Activated CD4-positive, alpha-beta T cell treated with anti-CD3 and anti-CD28 coated beads, Interleukin-2, amount 50 U/mL, for 4 hours (primary cell): Measurements from ENCODE around the gene POT1.

Source experiments
- DNase-seq, 2 experiments: peaks; one replicate each; pipeline ENCODE4 v3.0.0-alpha.2; 2020

Gene POT1

DNA sequence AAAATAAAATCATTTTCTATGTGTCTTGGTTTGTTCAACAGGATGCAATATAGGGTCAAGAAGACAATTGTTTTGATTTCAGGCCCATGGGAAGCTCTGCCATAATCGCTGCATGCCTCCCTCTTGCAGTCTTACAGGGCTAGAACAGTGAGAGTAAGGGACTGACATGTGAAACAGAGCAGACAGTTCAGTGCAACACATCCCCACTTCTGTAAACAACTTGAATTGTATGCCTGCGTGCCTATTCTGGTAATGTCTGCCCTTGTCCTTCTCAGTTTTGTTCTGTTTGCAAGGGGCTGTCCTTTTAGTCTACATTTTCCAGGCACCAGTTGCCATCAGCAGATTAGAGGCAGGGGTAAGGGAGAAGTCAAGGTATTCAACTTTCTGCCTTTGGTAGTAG is 129.2 kb downstream of the POT1 start:
- no peak for DNase-seq

DNA sequence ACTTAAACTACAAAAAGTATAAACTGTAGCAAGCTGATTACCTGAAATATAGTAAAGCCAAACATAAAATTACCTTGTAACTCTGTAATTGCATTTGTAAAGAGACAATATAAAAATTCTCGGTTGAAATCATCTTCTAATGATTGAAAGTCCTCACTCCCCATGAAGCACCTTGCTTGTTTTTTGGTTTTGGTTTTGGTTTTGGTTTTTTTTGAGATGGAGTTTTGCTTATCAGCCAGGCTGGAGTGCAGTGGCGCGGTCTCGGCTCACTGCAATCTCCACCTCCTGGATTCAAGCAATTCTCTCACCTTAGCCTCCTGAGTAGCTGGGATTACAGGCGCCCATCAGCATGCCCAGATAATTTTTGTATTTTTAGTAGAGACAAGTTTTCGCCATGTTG is 130.2 kb downstream of the POT1 start:
- DNase-seq: no peak

- no peak for DNase-seq
These were observed 132.9 kb downstream of the POT1 start for GRCh38 chr7:124796771-124797170.

- no peak for DNase-seq
These were observed 136.9 kb downstream of the POT1 start for GRCh38 chr7:124792696-124793095.

GRCh38 chr7:124792002-124792401 is 137.6 kb downstream of the POT1 start:
- no peak for DNase-seq

DNA sequence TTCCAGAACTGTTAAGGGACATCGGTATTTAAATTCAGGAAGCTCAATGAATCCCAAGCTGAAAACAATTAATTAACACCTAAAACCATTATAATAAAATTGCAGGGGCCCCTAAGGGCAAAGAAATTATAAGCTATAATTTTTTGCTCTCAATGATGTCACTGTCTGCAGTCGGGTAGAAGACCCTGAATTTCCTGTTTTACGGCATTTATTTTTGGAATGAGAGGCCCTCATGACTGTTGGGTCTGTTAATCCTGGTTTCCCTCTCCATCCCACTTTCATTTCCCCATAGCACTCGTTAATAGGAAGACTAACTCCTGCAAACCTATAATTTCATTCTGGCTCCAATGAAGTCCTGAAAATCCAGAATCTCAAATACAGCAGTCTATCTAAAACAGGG is 138.2 kb downstream of the POT1 start:
- no peak for DNase-seq

- no peak for DNase-seq
These were observed 139.0 kb downstream of the POT1 start for GRCh38 chr7:124790645-124791044.

DNA sequence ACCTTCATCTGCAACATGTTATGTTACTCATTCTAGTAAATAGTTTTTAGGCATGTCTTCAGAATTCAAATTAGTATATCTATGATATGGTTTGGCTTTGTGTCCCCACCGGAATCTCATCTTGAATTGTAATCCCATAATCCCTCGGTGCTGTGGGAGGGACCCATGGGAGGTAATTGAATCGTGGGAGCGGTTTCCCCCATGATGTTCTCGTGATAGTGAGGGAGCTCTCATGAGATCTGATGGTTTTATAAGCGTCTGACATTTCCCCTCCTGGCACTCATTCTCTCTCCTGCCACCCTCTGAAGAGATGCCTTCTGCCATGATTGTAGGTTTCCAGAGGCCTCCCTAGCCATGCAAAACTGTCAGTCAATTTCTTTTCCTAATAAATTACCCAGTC is 143.6 kb downstream of the POT1 start:
- DNase-seq: no peak

DNA sequence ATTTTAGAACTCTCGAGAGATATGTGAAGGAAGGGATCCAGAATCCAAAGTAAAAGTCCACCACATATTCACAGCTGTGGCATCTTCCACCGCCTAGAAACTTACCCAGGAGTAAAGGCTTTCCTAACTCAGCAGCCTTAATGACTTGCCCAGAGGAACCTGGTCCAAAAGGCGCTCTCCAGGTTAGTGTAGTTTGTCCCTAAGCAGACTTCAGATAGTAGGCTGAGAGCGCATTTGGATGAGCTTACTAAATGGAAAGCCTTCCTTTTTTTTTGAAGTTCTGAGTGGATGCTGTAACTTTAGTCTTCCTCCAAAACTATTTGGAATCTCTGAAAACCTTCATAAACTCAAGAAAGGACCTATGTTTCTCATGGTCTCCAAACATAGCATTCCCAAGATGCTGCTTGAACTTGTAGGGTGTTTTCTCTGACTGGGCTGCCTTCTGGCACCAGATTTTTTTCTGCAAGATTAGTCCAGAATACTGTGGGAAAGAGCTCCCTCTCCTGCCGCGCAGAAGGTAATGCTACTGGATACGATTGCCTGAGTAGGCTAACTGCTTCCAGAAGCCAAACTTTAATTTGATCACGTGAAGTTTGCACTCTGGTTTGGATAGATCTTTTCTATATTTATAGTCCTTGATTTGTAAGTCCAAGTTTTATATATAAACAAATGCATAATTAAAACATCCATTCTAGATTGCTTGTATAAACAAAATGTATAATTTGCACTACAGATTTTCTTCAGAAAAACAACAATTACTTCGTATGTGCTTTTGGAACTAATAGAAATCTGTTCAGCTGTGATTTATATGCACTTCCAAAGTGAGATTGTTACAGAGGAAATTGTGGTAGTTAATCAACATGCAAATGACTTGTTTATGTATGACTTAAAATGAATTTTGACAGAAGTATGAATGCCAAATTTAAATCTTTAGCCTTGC is 144.5 kb downstream of the POT1 start:
- no peak for DNase-seq

DNA sequence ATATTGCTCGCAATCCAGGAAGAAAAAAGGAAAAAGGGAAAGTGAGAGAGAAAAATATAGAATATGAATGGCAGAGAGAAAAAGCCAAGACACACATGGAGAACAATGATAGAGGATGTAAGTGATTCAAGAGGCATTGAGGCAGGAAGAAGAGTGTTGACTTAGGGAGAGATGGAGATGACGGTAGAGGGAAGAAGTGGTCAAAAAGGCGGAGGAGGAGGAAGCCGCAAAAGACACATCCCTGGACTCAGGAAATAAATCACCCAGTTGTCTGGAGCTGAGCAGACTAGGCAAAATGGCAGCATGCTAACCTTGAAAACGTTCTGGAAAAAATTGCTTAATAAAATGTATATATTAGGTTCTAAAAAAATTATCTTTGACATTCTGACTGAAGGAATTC is 146.4 kb downstream of the POT1 start:
- DNase-seq: no peak

- no peak for DNase-seq
These were observed 147.5 kb downstream of the POT1 start for GRCh38 chr7:124781907-124782734.

GRCh38 chr7:124781418-124781817 is 148.2 kb downstream of the POT1 start:
- DNase-seq: no peak

DNA sequence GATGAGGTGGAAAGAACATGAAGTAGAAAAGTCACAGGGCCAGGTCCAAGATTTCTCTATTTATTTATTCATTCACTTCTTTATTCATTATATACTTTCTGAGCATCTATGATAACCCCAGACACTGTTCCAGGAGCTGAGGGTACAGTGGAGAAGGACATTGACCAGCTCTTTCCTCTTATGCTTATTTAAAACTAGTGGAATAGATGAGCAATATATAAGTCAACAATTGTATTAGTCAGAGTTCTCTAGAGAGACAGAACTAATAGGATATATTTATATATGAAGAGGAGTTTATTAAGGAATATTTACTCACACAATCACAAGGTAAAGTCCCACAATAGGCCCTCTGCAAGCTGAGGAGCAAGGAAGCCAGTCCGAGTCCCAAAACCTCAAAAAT is 149.0 kb downstream of the POT1 start:
- DNase-seq: no peak

DNA sequence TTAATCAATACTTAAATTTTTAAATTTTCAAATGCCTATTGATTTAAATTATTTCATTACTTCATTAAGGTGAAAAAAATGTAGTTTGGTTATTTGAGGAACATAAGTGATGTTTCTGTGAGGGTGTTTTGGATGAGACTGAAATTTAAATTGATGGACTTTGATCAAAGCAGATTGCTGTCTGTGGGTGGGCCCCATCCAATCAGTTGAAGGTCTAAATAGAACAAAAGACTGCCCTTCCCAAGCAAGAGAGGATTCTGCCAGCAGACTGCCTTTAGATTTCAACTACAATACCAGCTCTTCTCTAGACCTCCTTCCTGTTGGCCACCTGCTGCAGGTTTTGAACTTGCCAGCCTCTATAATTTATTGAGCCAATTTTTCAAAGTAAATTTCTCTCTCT is 149.6 kb downstream of the POT1 start:
- no peak for DNase-seq

GRCh38 chr7:124779620-124780019 is 150.0 kb downstream of the POT1 start:
- DNase-seq: no peak

GRCh38 chr7:124779194-124779593 is 150.4 kb downstream of the POT1 start:
- DNase-seq: no peak

- no peak for DNase-seq
These were observed 152.4 kb downstream of the POT1 start for GRCh38 chr7:124777268-124777667.

DNA sequence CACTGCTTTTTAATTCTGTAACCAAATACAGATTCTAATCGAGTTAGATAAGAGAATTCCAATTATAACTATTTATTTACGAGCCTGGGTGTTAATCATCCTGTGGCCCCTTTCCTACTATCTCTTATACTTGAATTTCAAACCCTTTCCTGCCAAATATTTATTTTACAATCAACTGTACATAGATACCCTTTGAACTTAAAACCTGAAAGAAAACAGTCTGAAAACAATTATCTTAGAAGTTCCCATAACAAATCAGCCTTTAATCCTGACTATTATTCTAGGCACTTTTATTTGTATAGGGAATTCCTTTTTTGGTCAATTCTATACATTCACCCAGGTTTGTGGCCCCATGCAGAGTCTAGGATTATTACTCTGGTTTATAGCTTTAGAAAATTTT is 153.5 kb downstream of the POT1 start:
- DNase-seq: no peak

DNA sequence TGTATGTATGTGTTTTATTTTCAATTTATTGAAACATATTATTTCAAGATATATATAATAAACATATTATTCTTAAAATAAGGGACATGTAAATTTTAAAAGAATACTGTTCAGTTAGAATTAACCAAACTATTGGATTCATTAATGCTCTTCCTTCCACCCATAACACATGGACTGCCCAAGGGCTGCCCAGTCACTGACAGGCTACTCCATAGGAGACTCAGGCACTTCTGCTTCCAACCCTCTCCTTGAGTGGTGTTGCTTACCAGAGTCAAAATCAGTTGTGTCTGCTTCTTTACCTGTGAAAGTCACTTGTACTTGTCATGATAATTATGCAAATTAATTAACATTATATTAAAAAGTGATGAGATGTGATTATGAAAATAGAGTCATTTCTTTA is 154.2 kb downstream of the POT1 start:
- no peak for DNase-seq

DNA sequence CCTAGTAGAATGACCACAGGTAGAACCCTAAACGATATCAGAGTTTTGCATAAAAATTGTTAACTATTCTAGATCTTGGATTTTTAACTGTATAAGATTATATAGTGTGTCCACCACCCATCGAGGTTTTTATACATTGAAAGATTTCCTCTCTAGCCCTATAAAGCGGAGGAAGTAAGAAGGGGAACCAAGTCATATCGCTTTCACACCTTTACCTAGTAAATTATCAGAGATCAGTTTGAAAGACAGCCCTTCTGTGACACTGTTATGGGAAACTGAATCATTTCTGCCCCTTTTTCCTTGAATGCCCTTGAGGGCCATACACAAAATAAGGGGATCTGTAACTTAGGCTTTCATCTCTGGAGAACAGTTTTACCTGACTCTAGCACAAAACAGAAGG is 155.7 kb downstream of the POT1 start:
- DNase-seq: no peak

GRCh38 chr7:124773339-124773738 is 156.3 kb downstream of the POT1 start:
- no peak for DNase-seq
